GM12878 (cell line): ENCODE results near the gene ADM.

ENCODE experiments used
- BHLHE40 ChIP-seq, 2 experiments: fragments of 450-650 bp in 1 of 2; IDR thresholded peaks; 2 replicates each; pipeline ENCODE4 v1.6.1; 2011 to 2017; ENCODE audit warnings: low read depth in 2 of 2, borderline replicate concordance in 1 of 2, improper control_type of control experiment in 1 of 2, low read length in 1 of 2, mild to moderate bottlenecking in 1 of 2
- CTCF ChIP-seq, 3 experiments: IDR thresholded peaks in 2 of 3; conservative IDR thresholded peaks in 1 of 3; 2 replicates each; pipeline ENCODE4 v1.5.1; 2011; ENCODE audit warnings: low read depth in 3 of 3, low read length in 3 of 3, mild to moderate bottlenecking in 3 of 3, control low read depth in 2 of 3, moderate library complexity in 2 of 3, inconsistent platforms in 1 of 3, mixed read lengths in 1 of 3; ENCODE audit not compliant: control insufficient read depth in 2 of 3, insufficient read depth in 1 of 3; ENCODE audit errors: extremely low read depth in 1 of 3
- EZH2 ChIP-seq: IDR thresholded peaks from 2 replicates; pipeline ENCODE4 v1.6.1; 2012; ENCODE audit warnings: low read depth, mild to moderate bottlenecking, control low read depth, inconsistent platforms, low read length, borderline replicate concordance; ENCODE audit not compliant: control insufficient read depth
- IRF4 ChIP-seq: IDR thresholded peaks from 2 replicates; pipeline ENCODE4 v1.6.1; 2011; ENCODE audit warnings: low read depth, low read length
- NFIC ChIP-seq: IDR thresholded peaks from 2 replicates; pipeline ENCODE4 v1.6.1; 2012; ENCODE audit warnings: low read depth, mild to moderate bottlenecking, inconsistent platforms, low read length, moderate library complexity
- POLR2A ChIP-seq: IDR thresholded peaks from 2 replicates; pipeline ENCODE4 v1.6.1; 2011; ENCODE audit warnings: low read depth, mild to moderate bottlenecking, low read length
- SMC3 ChIP-seq: IDR thresholded peaks from 2 replicates; pipeline ENCODE4 v1.6.1; 2011; ENCODE audit warnings: low read length, improper control_type of control experiment, borderline replicate concordance

GRCh38 chr11:10324474-10324873 lies 19.6 kb downstream of the ADM start:
- TF ChIP-seq CTCF (IDR thresholded peaks at IDR 0.05 in 2 of 3, conservative IDR thresholded peaks at IDR 0.05 in 1 of 3; ENCODE audit: control insufficient read depth in 2 of 3, extremely low read depth in 1 of 3, insufficient read depth in 1 of 3, low read depth in 3 of 3, low read length in 3 of 3) (no peak), NFIC (no peak), POLR2A (no peak), EZH2 (no peak), IRF4 (no peak), BHLHE40 (IDR thresholded peaks at IDR 0.05; ENCODE audit: borderline replicate concordance in 1 of 2, low read depth in 2 of 2, low read length in 1 of 2) (no peak), SMC3 (no peak)
